Left cardiac atrium (tissue), 4 donors: ENCODE results near the gene C1QTNF5. TPM values are rescaled to one million over a fixed set of nuclear protein-coding genes. Genes with fewer than 3 reads are reported as not detected.
"Not testable (repeated sequence)": the region's sequence is repeated elsewhere in the genome, so short reads cannot be mapped to it uniquely, and the experiment has no call there.

ENCODE experiments used
- ATAC-seq, 2 donors: fragments of 200-7000 bp; cut with Tn5 transposase; one replicate each; pipeline ENCODE4 v1.9.1; 2020; ENCODE audit warnings: mild to moderate bottlenecking in 2 of 2, moderate library complexity in 2 of 2
- DNase-seq: peaks from one replicate; pipeline ENCODE4 v3.0.0-alpha.2; 2020
- intact Hi-C, 2 donors: fragments of 100-400 bp; cut with DNase I; formaldehyde crosslinking; loops; one replicate each; pipeline versions ENCODE4 v1.14.1 to v1.15.1; 2022 to 2023
- long read RNA-seq: library from polyadenylated mRNA; unstranded; transcript quantifications from one replicate; pipeline ENCODE4 v2.0.0, GENCODE V29; 2021
- total RNA-seq, 2 donors: library from RNA; stranded (reverse); fragmentation: NEBNext Ultra II Directional; extraction: Animal tissue kit (Norgen Biotek cat#: 25700); gene quantifications; one replicate each; pipeline ENCODE4 v1.2.1, GENCODE V29; 2021
- donor health status: DM: no; HTN: yes; CAD: no.
- donor health status: DM: no; HTN: yes; CAD: no; lungs with severe emphysema.
- donor health status: DM: yes; HTN: yes; CAD: no.
- donor health status: Dilated cardiomyopathy.

The C1QTNF5 gene
- total RNA-seq = 10 to 100 TPM; 25.1 to 39.9 TPM
- long read RNA-seq = 0 reads

GRCh38 chr11:119340335-119341221, at the start of gene C1QTNF5:
Gene C1QTNF5 (minus strand): TSS chr11:119340883. CDS start chr11:119340397, 486 bp downstream.
- ATAC-seq = peak; percentile 68 to 70
- intact Hi-C loops = no loop called here
- DNase-seq = peak; percentile 92

DNA sequence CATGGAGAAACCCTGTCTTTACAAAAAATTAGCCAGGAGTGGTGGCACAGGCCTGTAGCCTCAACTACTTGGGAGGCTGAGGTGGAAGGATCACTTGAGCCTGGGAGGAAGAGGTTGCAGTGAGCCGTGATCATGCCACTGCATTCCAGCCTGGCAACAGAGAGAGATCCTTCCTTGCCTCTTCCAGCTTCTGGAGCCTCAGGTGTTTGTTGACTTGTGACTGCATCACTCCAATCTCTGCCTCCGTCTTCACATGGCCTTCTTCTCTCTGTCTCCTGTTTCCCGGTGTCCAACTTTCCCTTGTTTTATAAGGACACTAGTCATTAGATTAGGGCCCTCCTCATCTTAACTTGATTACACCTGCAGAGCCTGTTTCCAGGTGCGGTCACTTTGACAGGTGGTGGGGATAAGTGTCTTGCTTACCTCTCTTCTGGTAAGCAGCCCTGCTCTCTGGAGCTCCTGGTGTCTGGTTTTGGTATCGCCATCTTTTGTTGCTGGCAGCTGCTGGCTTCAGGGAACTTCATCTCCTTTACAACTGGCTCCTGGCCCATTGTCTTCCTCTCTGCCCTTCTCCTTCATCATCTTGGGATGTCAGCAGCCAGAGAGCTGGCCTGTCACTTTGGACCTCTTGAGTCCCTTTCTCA, 49.0 kb upstream of the C1QTNF5 start:
- no peak for DNase-seq
- ATAC-seq = no peak
- intact Hi-C loops = no loop called here

DNA sequence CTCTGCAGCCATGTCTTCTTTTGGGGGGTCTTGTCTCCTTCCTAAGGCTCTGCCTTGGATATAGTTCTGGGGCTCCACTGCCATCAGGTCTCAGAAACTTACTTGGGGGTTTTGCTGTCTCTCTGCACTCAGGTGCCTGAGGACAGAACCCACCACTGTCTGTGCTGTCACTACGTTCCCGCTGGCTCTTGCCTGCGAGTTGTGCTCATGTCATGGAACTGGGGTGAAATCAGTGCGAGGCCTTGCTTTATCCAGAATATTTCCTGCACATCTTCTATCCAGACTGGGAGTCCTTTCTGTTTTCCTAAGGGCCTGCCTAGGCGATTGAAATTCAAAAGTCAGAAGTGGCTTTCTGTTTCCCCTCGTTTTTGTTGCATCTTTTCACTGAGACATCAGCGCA, 47.4 kb upstream of the C1QTNF5 start:
- intact Hi-C loops = no loop called here
- ATAC-seq (no peak), DNase-seq (no peak)

DNA sequence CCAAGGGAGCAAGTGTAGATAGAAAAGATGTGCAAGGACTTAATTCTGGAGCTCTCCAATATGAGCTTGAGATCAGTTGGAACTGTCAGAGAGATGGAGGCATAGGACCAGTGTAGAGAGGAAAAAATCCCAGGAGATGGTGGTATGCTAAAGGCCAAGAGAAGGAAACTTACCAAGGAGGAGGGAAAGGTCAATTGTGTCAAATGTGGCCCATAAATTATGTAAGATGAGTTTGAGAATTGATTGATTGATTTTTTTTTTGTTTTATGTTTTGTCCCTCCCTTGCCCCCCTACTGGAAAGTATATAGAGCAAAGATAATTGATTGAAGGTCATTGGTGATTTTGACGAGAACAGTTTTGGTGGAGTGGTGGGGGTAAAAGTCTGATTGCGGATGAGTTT, 43.6 kb upstream of the C1QTNF5 start:
- no peak for ATAC-seq
- intact Hi-C loops = no loop called here

DNA sequence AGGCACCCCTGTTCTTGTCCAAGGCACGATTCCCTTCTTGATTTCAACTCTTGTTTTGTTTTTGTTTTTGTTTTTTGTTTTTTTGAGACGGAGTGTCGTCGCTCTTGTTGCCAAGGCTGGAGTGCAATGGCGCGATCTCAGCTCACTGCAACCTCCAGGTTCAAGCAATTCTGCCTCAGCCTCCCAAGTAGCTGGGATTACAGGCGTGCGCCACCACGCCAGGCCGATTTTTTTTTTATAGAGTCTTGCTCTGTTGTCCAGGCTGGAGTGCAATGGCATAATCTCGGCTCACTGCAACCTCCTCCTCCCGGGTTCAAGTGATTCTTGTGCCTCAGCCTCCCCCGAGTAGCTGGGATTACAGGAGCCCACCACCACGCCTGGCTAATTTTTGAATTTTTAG, 41.8 kb upstream of the C1QTNF5 start:
- ATAC-seq, DNase-seq, intact Hi-C loops: not testable (repeated sequence)

More for the DNA sequence above, 43.6 kb upstream of the C1QTNF5 start:
- no peak for DNase-seq

DNA sequence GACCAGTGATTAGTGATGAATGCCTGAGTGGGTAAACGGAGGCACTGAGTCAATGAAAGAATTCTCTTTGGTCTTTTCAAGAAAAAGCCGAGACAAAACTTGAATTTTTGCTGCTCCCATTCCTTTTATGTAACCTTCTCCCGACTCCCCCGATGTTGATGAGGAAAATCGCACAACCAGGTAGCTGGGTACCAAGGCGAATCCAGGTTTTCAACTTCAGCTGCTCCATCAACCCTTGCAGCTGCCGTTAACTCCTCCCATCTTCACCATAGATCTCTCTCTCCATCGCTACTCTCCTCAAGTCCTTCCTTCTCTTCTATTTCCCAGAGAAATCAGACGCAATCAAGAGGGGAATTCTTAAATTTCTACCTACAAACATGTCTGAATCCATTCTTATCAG, 41.4 kb upstream of the C1QTNF5 start:
- ATAC-seq = no peak
- intact Hi-C loops = no loop called here
- no peak for DNase-seq

- intact Hi-C loops = loop anchor here in 1 of 2 donors (2.0 kb wide), 1 partner anchor 25 kb away; no protein-coding TSS in a partner anchor
These were observed 40.7 kb upstream of the C1QTNF5 start, which contains the start of gene USP2 for GRCh38 chr11:119381181-119381988. Gene USP2 (minus strand): TSS chr11:119381690. CDS start chr11:119373480, 8,210 bp downstream.

DNA sequence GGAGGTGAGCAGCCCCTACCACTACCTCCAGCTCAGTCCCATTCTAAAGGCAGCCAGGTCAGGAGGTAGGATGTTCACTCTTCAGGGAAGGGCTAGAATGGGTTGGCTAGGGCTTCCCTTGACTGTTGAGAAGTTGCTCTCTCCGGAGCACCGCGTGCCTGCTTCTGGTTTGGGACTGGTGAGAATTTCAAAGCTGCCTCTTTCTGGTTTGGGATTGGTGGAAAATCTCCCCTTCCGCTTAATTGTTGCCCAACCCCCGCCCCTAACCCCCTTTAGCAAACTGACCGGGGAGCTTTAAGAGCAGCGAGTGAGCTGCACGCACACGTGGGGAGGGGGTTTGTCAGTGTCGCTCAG, 40.1 kb upstream of the C1QTNF5 start:
- ATAC-seq = peak in 1 of 2 donors; percentile 1
- intact Hi-C loops = loop anchor here in 1 of 2 donors (2.0 kb wide), 1 partner anchor 24 kb away; no protein-coding TSS in a partner anchor
- DNase-seq = no peak

More at GRCh38 chr11:119381181-119381988, 40.7 kb upstream of the C1QTNF5 start, which contains the start of gene USP2:
- ATAC-seq = peak; percentile 96
- peak; percentile 98 for DNase-seq

DNA sequence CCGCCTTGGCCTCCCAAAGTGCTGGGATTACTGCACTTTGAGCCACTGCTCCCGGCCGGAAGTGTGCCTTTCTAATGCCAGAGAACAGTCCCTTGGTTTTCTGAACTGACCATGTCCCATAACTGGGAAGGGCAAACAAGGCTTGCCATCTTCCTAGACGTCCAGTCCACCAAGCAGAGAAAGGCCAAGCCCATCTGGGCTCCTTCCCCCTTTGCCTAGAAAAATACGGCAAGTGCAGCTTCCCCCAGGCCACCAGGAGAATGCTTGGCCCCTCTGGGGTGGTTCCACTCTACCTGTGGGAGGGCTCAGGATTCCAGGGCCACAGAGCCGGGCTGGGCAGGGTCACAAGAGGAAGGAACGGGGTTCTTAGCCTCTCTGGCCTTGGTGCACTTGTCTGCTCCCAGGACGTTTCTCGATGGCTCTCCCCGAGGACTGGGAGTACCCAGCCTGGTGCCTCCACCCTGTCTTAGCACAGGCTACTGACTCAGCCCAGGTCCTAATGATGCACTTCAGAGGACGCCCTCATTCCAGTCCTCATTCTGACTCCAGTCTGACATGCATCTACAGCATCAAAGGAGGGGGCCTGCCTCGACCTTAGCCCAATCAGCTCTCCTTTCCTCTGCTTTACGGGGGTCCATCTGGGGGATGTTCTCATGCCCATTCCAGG, 39.6 kb upstream of the C1QTNF5 start:
- no peak for DNase-seq

GRCh38 chr11:119378851-119379465, 38.3 kb upstream of the C1QTNF5 start:
- peak in 1 of 2 donors; percentile 2 for ATAC-seq
- intact Hi-C loops = no loop called here

More for the DNA sequence above, 39.6 kb upstream of the C1QTNF5 start:
- intact Hi-C loops = loop anchor here in 1 of 2 donors (2.0 kb wide), 1 partner anchor 23 kb away; no protein-coding TSS in a partner anchor
- ATAC-seq = no peak

DNA sequence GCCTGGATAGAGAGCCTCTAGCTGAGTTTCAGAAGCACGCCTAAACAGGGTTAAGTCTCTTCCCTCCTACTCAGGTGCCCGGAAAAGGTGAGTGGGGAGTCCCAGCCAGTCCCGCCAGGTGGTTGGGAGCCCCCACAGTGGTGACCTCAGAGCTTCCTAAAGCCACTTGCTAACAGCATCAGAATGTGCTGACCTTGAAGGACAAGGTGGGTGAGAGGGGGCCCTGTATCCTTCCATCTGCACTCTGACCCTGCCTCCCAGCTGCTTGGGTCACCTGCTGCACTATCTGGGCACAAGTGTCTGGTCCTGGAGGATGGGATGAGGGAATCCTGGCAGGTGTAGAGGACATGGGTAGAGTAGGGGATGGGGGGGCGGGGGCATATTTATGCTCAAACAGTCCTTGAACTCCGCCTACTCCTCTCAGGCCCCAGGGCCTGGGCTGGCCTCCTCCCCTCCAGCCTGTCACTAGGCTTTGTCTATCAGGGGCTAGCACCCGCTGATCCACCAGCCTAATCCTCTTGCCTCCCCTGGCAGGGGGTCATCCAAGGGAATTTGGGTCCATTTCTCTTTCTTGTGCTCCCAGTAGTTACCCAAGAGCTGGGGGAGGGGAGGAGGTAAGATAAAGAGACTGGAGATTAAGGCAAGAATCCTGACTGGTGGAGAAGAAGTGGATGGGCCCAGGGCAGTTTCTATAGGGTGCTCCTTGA, 37.4 kb upstream of the C1QTNF5 start:
- no peak for DNase-seq
- ATAC-seq = no peak
- intact Hi-C loops = no loop called here

More at GRCh38 chr11:119378851-119379465, 38.3 kb upstream of the C1QTNF5 start:
- DNase-seq = no peak

DNA sequence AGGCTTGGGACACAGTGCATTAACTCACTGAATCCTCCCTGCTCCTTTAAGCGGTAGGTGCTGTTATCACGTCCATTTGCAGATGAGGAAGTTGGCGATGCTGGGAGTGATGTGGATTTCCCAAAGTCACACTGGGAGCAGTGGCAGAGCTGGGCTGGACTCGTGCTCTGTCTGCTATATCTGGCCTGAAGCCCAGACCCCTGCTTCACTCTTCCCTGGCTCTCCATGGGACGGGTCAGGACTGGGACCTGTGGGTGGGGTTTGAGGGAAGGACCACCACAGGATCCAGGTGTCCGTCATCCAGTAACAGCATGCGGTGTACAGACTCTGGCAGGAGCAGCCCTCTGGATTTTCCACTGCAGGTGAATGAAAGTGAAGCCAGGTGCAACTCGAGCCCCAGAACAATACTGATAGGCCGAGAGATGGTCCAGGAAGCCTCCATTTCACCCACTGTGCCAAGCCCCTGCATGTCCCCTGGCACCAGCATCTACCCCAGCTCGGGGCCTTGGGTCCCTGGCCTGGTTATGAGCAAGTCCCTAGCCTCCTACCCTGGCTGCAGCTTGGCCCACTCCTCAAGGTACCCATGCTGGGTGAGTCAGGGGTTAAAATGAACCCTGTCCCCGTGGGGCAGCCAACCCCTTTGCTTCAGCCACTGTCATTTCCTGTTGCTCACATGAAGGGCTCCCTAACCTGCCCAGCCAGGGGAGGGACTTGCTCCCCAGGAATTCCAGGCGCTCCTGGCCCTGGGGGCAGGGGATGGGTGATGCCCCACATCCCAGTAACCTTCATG, 36.6 kb upstream of the C1QTNF5 start:
- ATAC-seq (peak in 1 of 2 donors; percentile 3), DNase-seq (peak; percentile 50)
- intact Hi-C loops = no loop called here

GRCh38 chr11:119376197-119376847, 35.6 kb upstream of the C1QTNF5 start:
- ATAC-seq (peak; percentile 3 to 4), DNase-seq (peak; percentile 51)
- intact Hi-C loops = no loop called here

GRCh38 chr11:119375337-119376196, 34.9 kb upstream of the C1QTNF5 start:
- ATAC-seq (peak; percentile 64 to 71), DNase-seq (peak; percentile 82)
- intact Hi-C loops = no loop called here
